Measurements from ENCODE around the gene CYP20A1. TPM values are rescaled to one million over a fixed set of nuclear protein-coding genes. Genes with fewer than 3 reads are reported as not detected.
"Not testable (repeated sequence)": the region's sequence is repeated elsewhere in the genome, so short reads cannot be mapped to it uniquely, and the experiment has no call there.

Gene CYP20A1
- polyA plus RNA-seq, 1 experiment: 7.7 TPM

- no peak for TF ChIP-seq CTCF (IDR thresholded peaks at IDR 0.05; ENCODE audit: insufficient read depth, low read depth, low read length)
- peak; percentile 25 for DNase-seq (ENCODE audit: low read depth)
- ChIA-PET POLR2A (no interaction called here), CTCF (no interaction called here)
- H3K27me3 ChIP-seq (ENCODE audit: control insufficient read depth, insufficient read depth, low read length): no peaks in the 10 kb centered on the region
- H3K4me3 ChIP-seq (ENCODE audit: low read depth, low read length): no peak overlapping the region
- H3K36me3 ChIP-seq (ENCODE audit: control insufficient read depth, insufficient read depth, low read length): no peaks in the 10 kb centered on the region
These were observed 102.1 kb downstream of the CYP20A1 start for GRCh38 chr2:203340791-203341487.

GRCh38 chr2:203341741-203342310 is 103.0 kb downstream of the CYP20A1 start:
- no peak for DNase-seq (ENCODE audit: low read depth)
- ChIA-PET CTCF (interaction anchor here (0.7 kb wide), 1 partner anchor 274 kb away, joined by 4 read pairs; no protein-coding TSS in a partner anchor), POLR2A (no interaction called here)
- H3K4me3 ChIP-seq (ENCODE audit: low read depth, low read length): no peak overlapping the region
- H3K36me3 ChIP-seq (ENCODE audit: control insufficient read depth, insufficient read depth, low read length): no peaks in the 10 kb centered on the region; the same call in 1 of the 2 replicates
- TF ChIP-seq CTCF (IDR thresholded peaks at IDR 0.05; ENCODE audit: insufficient read depth, low read depth, low read length): no peak
- H3K27me3 ChIP-seq (ENCODE audit: control insufficient read depth, insufficient read depth, low read length): no peaks in the 10 kb centered on the region

GRCh38 chr2:203342374-203342773 is 103.6 kb downstream of the CYP20A1 start:
- POLR2A ChIA-PET; H3K4me3 ChIP-seq (ENCODE audit: low read depth, low read length); H3K36me3 ChIP-seq (ENCODE audit: control insufficient read depth, insufficient read depth, low read length); DNase-seq (ENCODE audit: low read depth); H3K27me3 ChIP-seq (ENCODE audit: control insufficient read depth, insufficient read depth, low read length); CTCF ChIA-PET: not testable (repeated sequence)

- Histone ChIP-seq H3K27me3 (ENCODE audit: control insufficient read depth, insufficient read depth, low read length) (no peaks in the 10 kb centered on the region), H3K36me3 (ENCODE audit: control insufficient read depth, insufficient read depth, low read length) (no peaks in the 10 kb centered on the region; the same call in 1 of the 2 replicates), H3K4me3 (ENCODE audit: low read depth, low read length) (no peak overlapping the region)
- no peak for DNase-seq (ENCODE audit: low read depth)
- CTCF ChIA-PET: interaction anchor here (0.9 kb wide), 1 partner anchor 9 kb away, joined by 3 read pairs; no protein-coding TSS in a partner anchor
- POLR2A ChIA-PET: no interaction called here
- no peak for TF ChIP-seq CTCF (IDR thresholded peaks at IDR 0.05; ENCODE audit: insufficient read depth, low read depth, low read length)
These were observed 105.8 kb downstream of the CYP20A1 start for GRCh38 chr2:203344667-203345066.

- Histone ChIP-seq H3K36me3 (ENCODE audit: control insufficient read depth, insufficient read depth, low read length) (no peaks in the 10 kb centered on the region; the same call in 1 of the 2 replicates), H3K4me3 (ENCODE audit: low read depth, low read length) (no peak overlapping the region), H3K27me3 (ENCODE audit: control insufficient read depth, insufficient read depth, low read length) (no peaks in the 10 kb centered on the region)
- no peak for TF ChIP-seq CTCF (IDR thresholded peaks at IDR 0.05; ENCODE audit: insufficient read depth, low read depth, low read length)
- no peak for DNase-seq (ENCODE audit: low read depth)
- POLR2A ChIA-PET: no interaction called here
- CTCF ChIA-PET: interaction anchor here (0.7 kb wide), 1 partner anchor 161 kb away, joined by 4 read pairs; no protein-coding TSS in a partner anchor
These were observed 107.8 kb downstream of the CYP20A1 start for GRCh38 chr2:203346612-203347011.

Measured in BJ (cell line).